WERI-Rb-1 (cell line): ENCODE measurements around the gene CARS2.

Experiments
- DNase-seq: peaks from one replicate; pipeline ENCODE4 v3.0.0-alpha.2; 2020
- H3K27ac ChIP-seq: fragments of 250-450 bp; sonication (Bioruptor Pico); 2 replicates; pipeline ENCODE4 v1.5.1; 2020; ENCODE audit warnings: mild to moderate bottlenecking, moderate library complexity
- H3K27me3 ChIP-seq: fragments of 250-450 bp; sonication (Bioruptor Pico); 2 replicates; pipeline ENCODE4 v1.5.1; 2021; ENCODE audit warnings: mild to moderate bottlenecking, low read depth, moderate library complexity; ENCODE audit not compliant: insufficient read depth, severe bottlenecking
- H3K36me3 ChIP-seq: fragments of 250-450 bp; sonication (Bioruptor Pico); 2 replicates; pipeline ENCODE4 v1.5.1; 2020; ENCODE audit warnings: mild to moderate bottlenecking, moderate library complexity
- H3K4me3 ChIP-seq: 2 replicates; pipeline ENCODE4 v1.5.1; 2011; ENCODE audit warnings: low read depth, mild to moderate bottlenecking, control low read depth, low read length
- H3K9me3 ChIP-seq: fragments of 250-450 bp; sonication (Bioruptor Pico); 2 replicates; pipeline ENCODE4 v1.5.1; 2021; ENCODE audit warnings: mild to moderate bottlenecking, moderate library complexity; ENCODE audit not compliant: severe bottlenecking
- TF ChIP-seq, protein P1 (sequence below): IDR thresholded peaks from 2 replicates; pipeline ENCODE4 v1.5.1; 2011; ENCODE audit warnings: low read depth, mild to moderate bottlenecking, control low read depth, inconsistent platforms, low read length

CARS2 gene, protein sequence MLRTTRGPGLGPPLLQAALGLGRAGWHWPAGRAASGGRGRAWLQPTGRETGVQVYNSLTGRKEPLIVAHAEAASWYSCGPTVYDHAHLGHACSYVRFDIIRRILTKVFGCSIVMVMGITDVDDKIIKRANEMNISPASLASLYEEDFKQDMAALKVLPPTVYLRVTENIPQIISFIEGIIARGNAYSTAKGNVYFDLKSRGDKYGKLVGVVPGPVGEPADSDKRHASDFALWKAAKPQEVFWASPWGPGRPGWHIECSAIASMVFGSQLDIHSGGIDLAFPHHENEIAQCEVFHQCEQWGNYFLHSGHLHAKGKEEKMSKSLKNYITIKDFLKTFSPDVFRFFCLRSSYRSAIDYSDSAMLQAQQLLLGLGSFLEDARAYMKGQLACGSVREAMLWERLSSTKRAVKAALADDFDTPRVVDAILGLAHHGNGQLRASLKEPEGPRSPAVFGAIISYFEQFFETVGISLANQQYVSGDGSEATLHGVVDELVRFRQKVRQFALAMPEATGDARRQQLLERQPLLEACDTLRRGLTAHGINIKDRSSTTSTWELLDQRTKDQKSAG

GRCh38 chr13:110705826-110706569 is at the start of gene CARS2:
TSS of gene CARS2 (minus strand) at chr13:110706116. CDS start at chr13:110706093, 23 bp downstream.
- TF ChIP-seq, protein P1, sequence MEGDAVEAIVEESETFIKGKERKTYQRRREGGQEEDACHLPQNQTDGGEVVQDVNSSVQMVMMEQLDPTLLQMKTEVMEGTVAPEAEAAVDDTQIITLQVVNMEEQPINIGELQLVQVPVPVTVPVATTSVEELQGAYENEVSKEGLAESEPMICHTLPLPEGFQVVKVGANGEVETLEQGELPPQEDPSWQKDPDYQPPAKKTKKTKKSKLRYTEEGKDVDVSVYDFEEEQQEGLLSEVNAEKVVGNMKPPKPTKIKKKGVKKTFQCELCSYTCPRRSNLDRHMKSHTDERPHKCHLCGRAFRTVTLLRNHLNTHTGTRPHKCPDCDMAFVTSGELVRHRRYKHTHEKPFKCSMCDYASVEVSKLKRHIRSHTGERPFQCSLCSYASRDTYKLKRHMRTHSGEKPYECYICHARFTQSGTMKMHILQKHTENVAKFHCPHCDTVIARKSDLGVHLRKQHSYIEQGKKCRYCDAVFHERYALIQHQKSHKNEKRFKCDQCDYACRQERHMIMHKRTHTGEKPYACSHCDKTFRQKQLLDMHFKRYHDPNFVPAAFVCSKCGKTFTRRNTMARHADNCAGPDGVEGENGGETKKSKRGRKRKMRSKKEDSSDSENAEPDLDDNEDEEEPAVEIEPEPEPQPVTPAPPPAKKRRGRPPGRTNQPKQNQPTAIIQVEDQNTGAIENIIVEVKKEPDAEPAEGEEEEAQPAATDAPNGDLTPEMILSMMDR: peak; percentile 27; the same call in 1 of the 2 replicates
- Histone ChIP-seq H3K9me3 (no peaks in the 10 kb centered on the region), H3K36me3 (peaks cover 35% of the 10 kb centered on the region), H3K4me3 (peak within 1 kb of the TSS; percentile 95), H3K27ac (peak within 1 kb of the TSS; percentile 89), H3K27me3 (no peaks in the 10 kb centered on the region)
- DNase-seq: peak; percentile 100

DNA sequence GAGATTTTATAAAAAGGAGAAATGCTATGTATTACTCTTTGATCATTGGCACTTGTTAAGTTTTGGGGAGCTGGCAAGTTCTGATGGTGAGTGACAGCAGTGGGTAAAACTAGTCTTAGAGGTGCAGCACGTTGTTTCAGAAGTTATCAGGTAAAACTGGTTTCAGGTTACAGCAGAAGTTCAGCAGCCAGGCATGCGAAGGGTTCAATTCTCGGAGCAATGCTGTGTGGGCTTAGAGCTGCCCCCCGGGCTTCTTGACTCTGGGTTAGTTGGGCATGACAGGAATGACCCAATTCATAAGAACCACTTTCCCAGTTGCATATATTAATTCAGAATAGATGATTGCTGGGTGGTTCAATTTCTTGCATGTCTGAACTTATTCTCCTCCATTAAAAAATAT is 42.4 kb upstream of the CARS2 start:
- Histone ChIP-seq H3K9me3 (peaks cover 10% of the 10 kb centered on the region), H3K4me3 (no peak overlapping the region), H3K27me3 (no peaks in the 10 kb centered on the region), H3K36me3 (no peaks in the 10 kb centered on the region), H3K27ac (no peak overlapping the region)
- TF ChIP-seq, protein P1: no peak
- DNase-seq: no peak

- H3K27ac ChIP-seq: no peak overlapping the region
These were observed 40.5 kb upstream of the CARS2 start for GRCh38 chr13:110746438-110746837.

GRCh38 chr13:110743687-110744086 is 37.8 kb upstream of the CARS2 start:
- peaks cover 13% of the 10 kb centered on the region for H3K9me3 ChIP-seq
- no peak overlapping the region for H3K27ac ChIP-seq
- H3K27me3 ChIP-seq: no peaks in the 10 kb centered on the region
- no peak overlapping the region for H3K4me3 ChIP-seq
- TF ChIP-seq, protein P1: no peak
- H3K36me3 ChIP-seq: no peaks in the 10 kb centered on the region
- no peak for DNase-seq

More at GRCh38 chr13:110746438-110746837, 40.5 kb upstream of the CARS2 start:
- no peak for DNase-seq
- no peaks in the 10 kb centered on the region for H3K27me3 ChIP-seq
- TF ChIP-seq, protein P1: no peak
- no peaks in the 10 kb centered on the region for H3K36me3 ChIP-seq
- no peak overlapping the region for H3K4me3 ChIP-seq
- H3K9me3 ChIP-seq: peaks cover 13% of the 10 kb centered on the region

DNA sequence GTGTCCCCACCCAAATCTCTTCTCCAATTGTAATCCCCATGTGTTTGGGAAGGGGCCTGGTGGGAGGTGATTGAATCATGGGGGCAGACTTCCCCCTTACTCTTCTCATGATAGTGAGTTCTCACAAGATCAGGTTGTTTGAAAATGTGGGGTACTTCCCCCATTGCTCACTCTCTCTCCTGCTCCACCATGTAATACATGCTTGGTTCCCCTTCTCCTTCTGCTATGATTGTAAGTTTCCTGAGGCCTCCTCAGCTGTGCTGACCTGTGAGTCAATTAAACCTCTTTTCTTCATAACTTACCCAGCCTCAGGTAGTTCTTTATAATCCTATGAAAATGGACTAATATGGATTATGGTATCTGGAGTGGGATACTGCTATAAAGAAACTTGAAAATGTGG is 31.6 kb upstream of the CARS2 start:
- H3K27me3 ChIP-seq: no peaks in the 10 kb centered on the region
- H3K36me3 ChIP-seq: no peaks in the 10 kb centered on the region
- TF ChIP-seq, protein P1: no peak
- no peak for DNase-seq
- H3K27ac ChIP-seq: no peak overlapping the region
- H3K9me3 ChIP-seq: no peaks in the 10 kb centered on the region
- no peak overlapping the region for H3K4me3 ChIP-seq
